ENCODE measurements around the gene SDC3.
"Not testable (repeated sequence)": the region's sequence is repeated elsewhere in the genome, so short reads cannot be mapped to it uniquely, and the experiment has no call there.

The SDC3 gene, protein sequence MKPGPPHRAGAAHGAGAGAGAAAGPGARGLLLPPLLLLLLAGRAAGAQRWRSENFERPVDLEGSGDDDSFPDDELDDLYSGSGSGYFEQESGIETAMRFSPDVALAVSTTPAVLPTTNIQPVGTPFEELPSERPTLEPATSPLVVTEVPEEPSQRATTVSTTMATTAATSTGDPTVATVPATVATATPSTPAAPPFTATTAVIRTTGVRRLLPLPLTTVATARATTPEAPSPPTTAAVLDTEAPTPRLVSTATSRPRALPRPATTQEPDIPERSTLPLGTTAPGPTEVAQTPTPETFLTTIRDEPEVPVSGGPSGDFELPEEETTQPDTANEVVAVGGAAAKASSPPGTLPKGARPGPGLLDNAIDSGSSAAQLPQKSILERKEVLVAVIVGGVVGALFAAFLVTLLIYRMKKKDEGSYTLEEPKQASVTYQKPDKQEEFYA

DNA sequence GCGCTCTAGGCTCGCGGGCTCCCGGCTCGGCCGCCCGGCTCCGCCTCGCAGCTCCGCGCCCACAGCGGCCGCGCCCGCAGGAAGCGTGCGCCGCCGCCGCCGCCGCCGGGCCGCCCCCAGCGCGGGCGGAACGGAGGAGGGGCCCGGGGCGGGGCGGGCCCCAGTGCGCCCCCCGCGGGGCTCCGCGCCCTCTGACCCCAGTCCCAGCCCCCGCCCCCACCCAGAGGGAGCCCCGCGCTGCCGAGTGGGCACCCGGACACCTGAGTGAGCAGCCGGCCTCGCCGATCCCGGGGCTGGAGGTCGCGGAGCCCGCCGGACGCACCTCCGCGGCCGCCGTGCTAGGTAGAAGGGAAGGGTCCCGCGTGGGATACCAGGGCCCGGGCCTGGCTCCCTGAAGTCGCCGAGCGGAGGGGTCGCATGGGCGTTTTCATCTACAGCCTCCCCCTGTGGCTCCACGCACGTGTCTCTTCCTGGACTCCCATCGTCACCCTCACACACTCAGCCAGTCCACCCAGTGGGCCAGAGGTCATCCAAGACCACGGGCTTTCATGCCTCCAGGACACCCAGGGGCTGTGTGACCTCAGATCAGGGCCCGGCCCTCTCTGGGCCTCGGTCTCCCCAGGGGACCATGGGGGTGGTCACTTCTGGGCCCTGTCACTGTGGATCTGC, at the start of gene SDC3:
TSS of gene SDC3 (minus strand) at position 63 of the 669 bp plus-strand sequence. CDS start 172 bp downstream, outside the sequence.
- no peak for DNase-seq

- DNase-seq = no peak
These were observed 49.1 kb upstream of the SDC3 start for GRCh38 chr1:30957560-30958222.

DNA sequence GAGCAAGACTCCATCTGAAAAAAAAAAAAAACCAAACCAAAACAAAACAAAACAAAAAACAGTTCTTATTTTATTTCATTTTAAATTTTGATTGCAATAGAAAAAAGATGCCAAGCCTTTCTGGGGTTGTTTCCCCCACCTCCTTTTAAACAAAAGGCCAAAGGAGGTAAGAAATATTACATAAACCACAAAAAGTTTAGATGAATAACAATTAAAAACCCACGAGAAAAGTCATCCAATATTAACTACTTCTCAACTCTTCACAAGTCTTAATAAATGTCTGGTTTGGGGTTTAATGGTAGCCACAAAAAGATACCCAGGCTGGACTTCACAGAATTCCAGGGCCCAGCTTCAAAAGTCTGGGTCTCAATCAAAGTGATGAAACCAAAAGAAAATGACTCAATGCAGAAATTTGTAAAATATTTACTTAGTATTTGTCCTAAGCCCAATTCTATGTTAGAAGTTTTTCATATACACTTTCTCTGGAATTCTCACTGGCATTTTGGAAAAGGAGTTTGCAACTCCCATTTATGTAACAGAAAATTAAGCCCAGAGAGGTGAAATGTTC, 47.0 kb upstream of the SDC3 start:
- DNase-seq = no peak

DNA sequence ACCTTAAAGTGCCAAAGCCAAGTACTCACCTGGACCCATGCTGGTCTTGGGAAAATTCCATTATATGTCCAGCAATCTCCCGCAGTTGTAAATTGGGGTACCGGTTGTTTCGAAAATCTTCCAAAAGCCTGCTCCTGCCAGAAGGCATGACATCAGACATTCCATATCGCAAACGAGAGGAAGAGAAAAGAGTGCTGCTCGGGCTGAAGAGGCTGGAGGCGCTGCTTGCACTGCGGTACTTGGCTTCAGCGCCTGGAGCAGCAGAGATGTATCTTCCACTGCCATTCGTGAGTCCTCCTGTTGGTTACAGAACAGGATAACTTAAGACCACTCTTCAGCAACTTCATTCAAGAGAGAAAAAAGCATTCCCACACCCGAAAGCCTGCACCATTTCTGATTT, 45.1 kb upstream of the SDC3 start:
- DNase-seq = no peak

- DNase-seq = no peak
These were observed 43.5 kb upstream of the SDC3 start for GRCh38 chr1:30952098-30952497.

GRCh38 chr1:30950700-30951099, 42.1 kb upstream of the SDC3 start:
- DNase-seq = no peak

DNA sequence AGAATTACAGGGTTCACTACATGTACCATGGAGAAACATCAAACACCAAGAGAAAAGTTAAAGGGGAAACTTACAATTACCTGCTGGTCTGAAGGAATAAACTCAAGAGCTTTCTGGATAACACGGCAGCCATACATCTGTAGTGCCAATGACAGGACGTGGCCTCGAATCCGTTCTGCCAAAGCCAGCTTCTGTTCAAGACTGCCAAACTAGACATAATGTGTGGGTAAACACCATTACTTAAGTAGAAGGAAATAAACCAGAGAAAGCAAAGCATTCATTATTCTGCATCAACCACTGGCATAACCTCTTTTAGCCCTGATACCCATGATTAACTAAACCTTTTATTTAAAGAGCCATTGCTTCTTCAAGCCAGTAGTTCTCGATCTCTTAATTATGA, 41.5 kb upstream of the SDC3 start:
- no peak for DNase-seq

DNA sequence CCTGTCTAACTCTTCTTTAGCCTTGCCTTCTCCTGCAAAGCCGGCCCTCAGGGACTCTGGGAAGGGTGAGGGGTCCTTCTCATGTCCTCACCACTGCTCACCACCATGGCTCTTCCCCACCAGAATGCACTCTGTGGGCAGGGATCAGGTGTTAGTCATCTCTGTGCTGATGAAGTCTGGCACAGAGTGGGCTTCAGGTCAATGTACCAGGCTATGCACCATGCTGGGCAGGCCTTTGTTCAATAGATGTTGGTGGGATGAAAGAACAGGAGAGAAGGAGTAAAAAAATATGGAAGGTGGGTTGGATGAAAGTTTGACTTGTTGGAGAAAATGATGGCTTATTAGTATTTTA, 40.9 kb upstream of the SDC3 start:
- DNase-seq = not testable (repeated sequence)

DNA sequence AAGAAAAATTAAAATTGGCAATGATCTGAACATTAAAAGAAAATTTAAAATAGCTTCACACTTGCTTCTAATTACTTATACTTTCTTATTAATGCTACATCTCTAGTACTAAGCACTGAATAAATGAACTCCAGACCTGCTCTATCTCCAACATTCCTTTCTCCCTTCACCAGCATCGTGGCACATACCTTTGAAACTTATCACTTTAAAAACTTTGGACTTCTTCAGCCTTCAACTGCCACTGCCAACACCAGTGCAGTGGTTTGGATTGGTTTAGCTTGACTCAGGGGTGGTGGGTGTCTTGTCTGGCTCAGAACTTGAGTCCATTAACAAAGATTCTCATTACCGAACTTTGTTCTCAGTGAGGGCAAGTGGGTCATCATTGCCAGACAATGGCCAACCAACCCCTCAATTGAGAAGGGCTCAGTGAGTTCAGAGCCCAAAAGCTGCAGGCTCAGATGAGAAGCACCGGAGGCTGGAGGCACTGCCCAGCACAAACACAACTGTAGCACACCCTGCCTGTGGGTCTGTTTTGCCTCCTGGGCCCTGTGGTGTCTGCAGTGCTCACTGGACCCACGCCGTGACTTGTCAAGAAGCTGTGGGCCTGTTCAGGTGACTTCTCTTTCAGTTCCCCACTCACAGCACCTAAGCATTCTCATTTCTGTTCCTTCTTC, 40.4 kb upstream of the SDC3 start:
- not testable (repeated sequence) for DNase-seq

DNA sequence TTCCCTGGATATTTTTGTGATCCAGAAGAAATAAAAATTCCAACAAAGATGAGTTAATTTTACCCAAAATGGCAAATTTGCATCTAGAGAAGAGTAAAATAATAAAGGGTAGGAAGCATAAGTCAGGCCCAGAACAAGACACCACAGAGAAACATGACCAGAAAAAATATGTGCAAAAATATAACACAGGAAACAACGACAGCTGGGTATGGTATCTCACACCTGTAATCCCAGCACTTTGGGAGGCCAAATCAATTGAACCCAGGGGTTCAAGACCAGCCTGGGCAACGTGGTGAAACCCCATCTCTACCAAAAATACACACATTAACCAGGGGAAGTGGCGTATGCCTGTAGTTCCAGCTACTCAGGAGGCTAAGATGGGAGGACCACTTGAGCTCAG, 39.7 kb upstream of the SDC3 start:
- no peak for DNase-seq

GRCh38 chr1:30947212-30947611, 38.7 kb upstream of the SDC3 start:
- DNase-seq = no peak

DNA sequence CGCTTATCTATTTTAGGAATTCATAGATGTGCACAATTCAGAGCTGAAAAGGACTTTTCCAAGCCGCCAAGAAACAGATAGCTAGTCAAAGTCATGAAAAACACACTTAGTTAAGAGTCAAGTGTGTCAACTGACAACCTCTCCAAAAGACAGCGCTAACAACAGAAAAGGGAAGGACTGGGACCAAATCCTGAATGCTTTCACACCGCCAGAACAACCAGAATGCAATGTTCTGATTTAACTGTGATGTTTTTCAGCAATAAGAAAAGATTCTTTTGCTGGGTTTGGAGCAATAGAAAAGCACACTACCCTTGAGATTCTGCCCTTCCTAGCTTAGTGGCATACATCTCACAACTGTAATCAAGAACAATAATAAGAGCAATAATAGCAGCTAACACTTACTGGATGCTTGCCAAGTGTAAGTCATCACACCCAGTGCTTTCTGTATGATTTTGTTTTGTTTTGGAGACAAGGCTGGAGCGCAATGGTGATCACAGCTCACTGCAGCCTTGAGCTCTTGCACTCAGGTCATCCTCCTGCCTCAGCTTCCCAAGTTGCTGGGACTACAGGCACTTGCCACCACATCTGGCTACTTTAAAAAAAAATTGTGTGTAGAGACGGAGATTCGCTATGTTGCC, 33.9 kb upstream of the SDC3 start:
- no peak for DNase-seq

GRCh38 chr1:30940541-30940940, 32.0 kb upstream of the SDC3 start:
- no peak for DNase-seq

DNA sequence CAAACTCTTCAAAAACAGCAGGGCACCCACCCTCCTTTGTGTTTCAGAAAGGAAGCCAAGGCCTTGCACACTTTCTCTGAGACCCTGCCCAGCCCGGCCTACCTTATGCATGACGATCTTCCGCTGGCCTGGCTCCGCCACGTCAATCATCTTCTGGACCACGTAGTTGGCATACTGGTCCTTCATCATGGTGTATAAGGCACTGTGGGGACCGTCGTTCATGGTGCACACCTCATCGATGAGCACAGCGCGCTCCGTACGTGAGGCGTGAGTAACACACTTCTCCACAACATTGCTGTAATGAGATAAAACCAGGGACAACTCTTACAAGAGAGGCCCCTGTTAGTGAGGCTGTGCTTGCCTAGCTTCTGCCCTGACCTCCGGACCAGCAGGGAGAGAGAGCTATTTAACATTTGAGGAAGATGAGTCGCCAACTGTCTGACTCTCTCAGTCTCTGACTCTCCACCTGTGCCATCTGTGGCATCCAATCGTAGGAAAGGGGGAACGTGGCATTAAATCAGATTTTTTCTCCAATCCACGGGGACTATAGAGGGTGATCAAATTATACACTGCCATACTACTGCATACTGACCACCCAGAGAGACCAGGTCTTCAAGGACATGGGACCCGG, 28.1 kb upstream of the SDC3 start:
- no peak for DNase-seq

- DNase-seq = not testable (repeated sequence)
These were observed 27.2 kb upstream of the SDC3 start for GRCh38 chr1:30935758-30936157.

DNA sequence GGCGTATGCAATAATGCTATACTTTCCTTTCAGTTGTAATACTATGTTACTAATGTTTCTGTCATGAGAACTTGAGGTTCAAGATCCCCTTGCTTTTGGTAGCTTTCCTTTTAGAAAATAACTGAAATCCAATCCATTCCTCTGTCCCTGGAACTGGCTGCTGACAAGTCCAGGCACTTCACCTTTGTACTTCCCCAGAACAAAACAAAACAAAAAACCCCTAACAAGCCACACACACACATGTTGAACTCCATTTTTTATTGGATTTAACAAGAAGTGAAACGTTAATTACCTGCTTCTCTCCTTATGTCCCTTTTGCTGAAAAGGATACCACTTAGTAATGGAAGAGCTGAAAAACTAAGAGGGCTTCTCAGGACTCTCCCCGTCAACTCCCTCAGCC, 26.1 kb upstream of the SDC3 start:
- DNase-seq = no peak

DNA sequence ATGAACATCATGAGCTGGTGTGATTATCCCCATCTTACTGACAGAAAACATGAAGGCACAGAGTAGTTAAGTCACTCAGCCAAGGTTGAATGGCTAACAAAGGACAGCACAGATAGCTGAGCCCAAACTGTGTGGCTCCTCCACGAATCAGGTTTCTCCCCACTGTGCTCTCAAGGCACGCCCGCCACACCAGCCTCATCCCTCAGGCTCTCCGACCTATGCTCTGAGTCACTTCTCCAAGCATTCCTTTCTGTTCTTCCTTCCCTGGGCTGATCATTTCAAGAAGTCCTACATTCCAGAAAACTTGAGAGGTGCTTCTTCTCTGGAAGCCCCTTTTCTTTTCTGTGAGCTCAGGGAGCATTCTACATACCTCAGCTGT, 25.3 kb upstream of the SDC3 start:
- DNase-seq = no peak

DNA sequence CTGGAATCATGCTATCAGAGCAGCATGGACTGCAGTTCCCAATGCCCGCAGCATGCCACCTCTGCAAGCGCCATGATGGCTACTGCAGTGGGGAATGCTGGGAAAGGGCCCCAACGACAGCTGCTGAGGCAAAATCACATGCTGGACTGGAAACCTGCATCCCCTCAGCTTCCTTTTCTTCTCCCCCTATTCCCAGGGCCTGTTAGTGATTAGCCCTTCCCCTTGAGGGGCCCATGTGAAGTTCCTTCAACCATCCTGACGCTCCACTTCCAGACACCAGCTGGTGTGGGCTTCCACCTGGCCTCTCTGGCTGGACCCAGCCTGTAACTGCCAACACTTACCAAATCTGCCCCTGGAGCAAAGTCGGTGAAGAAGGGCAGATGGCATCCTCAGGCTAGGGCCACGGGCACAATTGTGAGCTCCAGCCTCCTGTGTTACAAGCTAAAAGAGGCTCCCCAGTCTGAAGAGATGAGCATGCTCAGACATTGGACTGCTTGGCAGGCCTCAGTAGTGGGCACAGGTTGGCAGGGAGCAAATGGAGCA, 22.1 kb upstream of the SDC3 start:
- no peak for DNase-seq

- no peak for DNase-seq
These were observed 21.5 kb upstream of the SDC3 start for GRCh38 chr1:30929944-30930525.

- peak; percentile 49 for DNase-seq
These were observed 20.8 kb upstream of the SDC3 start for GRCh38 chr1:30929135-30929889.

DNA sequence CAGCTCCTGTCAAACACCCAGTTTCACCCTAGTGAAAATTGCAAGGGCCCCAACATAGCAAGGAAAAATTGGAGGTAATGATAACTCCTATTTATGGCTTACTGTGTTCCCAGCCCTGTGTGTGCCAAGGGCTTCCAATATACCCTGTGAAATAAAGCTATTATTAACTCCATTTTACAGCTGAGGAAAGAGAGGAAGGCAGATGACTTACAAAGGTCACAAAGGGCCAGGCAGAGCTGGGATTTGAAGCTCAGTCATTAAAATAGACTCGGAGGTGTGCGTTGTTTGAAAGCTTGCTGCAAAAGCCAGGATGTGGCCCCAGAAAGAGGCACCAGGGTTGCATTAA, 20.2 kb upstream of the SDC3 start:
- DNase-seq = no peak

All from activated CD4-positive, alpha-beta T cell treated with anti-CD3 and anti-CD28 coated beads, Interleukin-2, amount 50 U/mL, for 1 hour (primary cell).